Endothelial cell of umbilical vein (primary cell): ENCODE data around the gene ERMAP. TPM values are rescaled to one million over a fixed set of nuclear protein-coding genes. Genes with fewer than 3 reads are reported as not detected.

Experiments used
- BruUV-seq: library from RNA; stranded (reverse); fragments of 400-500 nt; replicated peaks from 2 replicates; lab custom pipeline; 2021; lab: Mats Ljungman, UMichigan
- CTCF ChIA-PET: fragments of 300-600, 350-600 bp; sonication (Branson Sonifier 250); formaldehyde crosslinking; loops from one replicate; lab custom pipeline; 2021; ENCODE audit warnings: antibody characterized with exemption, inconsistent platforms; lab: Charles Lee
- POLR2A ChIA-PET: fragments of 300-600, 350-600 bp; sonication (Branson Sonifier 250); formaldehyde crosslinking; loops from one replicate; lab custom pipeline; 2021; ENCODE audit warnings: antibody characterized with exemption, inconsistent platforms; lab: Charles Lee
- DNase-seq: peaks from one replicate; pipeline ENCODE4 v3.0.0-alpha.2; 2011; ENCODE audit warnings: low read depth, low spot score
- FAIRE-seq: peaks from 2 replicates; lab custom pipeline; 2011; peaks lifted over from hg19 to GRCh38; lab: Jason Lieb, UNC
- H2AFZ ChIP-seq: 2 replicates; pipeline ENCODE4 v1.6.0; 2012; ENCODE audit warnings: low read depth, low read length, control low read depth, inconsistent platforms
- H3K27ac ChIP-seq: 2 replicates; pipeline ENCODE4 v1.5.1; 2011; ENCODE audit warnings: low read depth, mild to moderate bottlenecking, control low read depth, low read length, moderate library complexity; ENCODE audit not compliant: insufficient read depth
- H3K27me3 ChIP-seq, 2 experiments: 2 replicates each; pipeline versions ENCODE4 v1.6.0 to v1.6.1; 2011; ENCODE audit warnings: low read length in 2 of 2, mixed read lengths in 1 of 2; ENCODE audit not compliant: control insufficient read depth in 2 of 2, insufficient read depth in 2 of 2
- H3K36me3 ChIP-seq, 2 experiments: 2 replicates in 1 of 2; 3 replicates in 1 of 2; pipeline ENCODE4 v1.5.1; 2011; ENCODE audit warnings: low read length in 2 of 2, mild to moderate bottlenecking in 1 of 2, moderate library complexity in 1 of 2; ENCODE audit not compliant: control insufficient read depth in 2 of 2, insufficient read depth in 2 of 2; ENCODE audit errors: extremely low read depth in 1 of 2
- H3K4me1 ChIP-seq: 3 replicates; pipeline ENCODE4 v1.5.1; 2011; ENCODE audit warnings: mild to moderate bottlenecking, low read length; ENCODE audit not compliant: control insufficient read depth, insufficient read depth; ENCODE audit errors: extremely low read depth
- H3K4me2 ChIP-seq: 2 replicates; pipeline ENCODE4 v1.6.1; 2011; ENCODE audit warnings: low read length, control low read depth, mixed read lengths; ENCODE audit not compliant: insufficient read depth
- H3K4me3 ChIP-seq, 3 experiments: fragments of 200-600 bp in 1 of 3; sonication (generic), shearing (Covaris generic) in 1 of 3; replicated peaks in 1 of 3; 2 replicates each; pipeline ENCODE4 v1.5.1; 2011 to 2016; ENCODE audit warnings: control low read depth in 3 of 3, low read length in 3 of 3, mild to moderate bottlenecking in 2 of 3, inconsistent platforms in 1 of 3, low read depth in 1 of 3, moderate library complexity in 1 of 3; ENCODE audit not compliant: insufficient read depth in 1 of 3
- H3K79me2 ChIP-seq: 2 replicates; pipeline ENCODE4 v1.6.0; 2012; ENCODE audit warnings: low read length, inconsistent platforms; ENCODE audit not compliant: control insufficient read depth, insufficient read depth
- H3K9ac ChIP-seq: replicated peaks from 2 replicates; pipeline ENCODE3; 2011; ENCODE audit warnings: low read length, control low read depth; ENCODE audit not compliant: insufficient read depth; ENCODE audit errors: extremely low read depth
- H3K9me1 ChIP-seq: replicated peaks from 3 replicates; pipeline ENCODE4 v1.6.0; 2011; ENCODE audit warnings: mild to moderate bottlenecking, low read length; ENCODE audit not compliant: control insufficient read depth, insufficient read depth; ENCODE audit errors: extremely low read depth
- H3K9me3 ChIP-seq: replicated peaks from 2 replicates; pipeline ENCODE4 v1.5.1; 2012; ENCODE audit warnings: low read length, inconsistent platforms; ENCODE audit not compliant: control insufficient read depth, insufficient read depth
- H4K20me1 ChIP-seq: replicated peaks from 2 replicates; pipeline ENCODE3; 2011; ENCODE audit warnings: mild to moderate bottlenecking, low read length; ENCODE audit not compliant: control insufficient read depth, insufficient read depth; ENCODE audit errors: extremely low read depth
- CTCF ChIP-seq, 2 donors: IDR thresholded peaks; 1 replicate in 1 of 2; 2 replicates in 1 of 2; pipeline ENCODE4 v1.5.1; 2011; ENCODE audit warnings: low read length in 2 of 2, mild to moderate bottlenecking in 2 of 2, moderate library complexity in 2 of 2, control low read depth in 1 of 2, inconsistent platforms in 1 of 2, low read depth in 1 of 2; ENCODE audit not compliant: insufficient read depth in 1 of 2; ENCODE audit errors: extremely low read depth in 1 of 2
- EZH2 ChIP-seq: IDR thresholded peaks from 2 replicates; pipeline ENCODE4 v1.6.1; 2012; ENCODE audit warnings: borderline replicate concordance, low read depth, mild to moderate bottlenecking, moderate library complexity, low read length, inconsistent platforms; ENCODE audit not compliant: severe bottlenecking
- FOS ChIP-seq: IDR thresholded peaks from 2 replicates; pipeline ENCODE4 v1.6.1; 2011; ENCODE audit warnings: mild to moderate bottlenecking, low read length, moderate library complexity, borderline replicate concordance; ENCODE audit not compliant: insufficient read depth
- GATA2 ChIP-seq: IDR thresholded peaks from 2 replicates; pipeline ENCODE4 v1.7.0; 2011; ENCODE audit warnings: low read depth, mild to moderate bottlenecking, moderate library complexity, mixed read lengths, low read length; ENCODE audit not compliant: insufficient read length, insufficient read depth
- JUN ChIP-seq: IDR thresholded peaks from 2 replicates; pipeline ENCODE4 v1.6.1; 2011; ENCODE audit warnings: borderline replicate concordance, low read depth; ENCODE audit not compliant: insufficient read length, insufficient read depth
- MYC ChIP-seq: IDR thresholded peaks from one replicate; pipeline ENCODE4 v1.6.1; 2011; ENCODE audit warnings: mild to moderate bottlenecking, low read depth, low read length
- POLR2A ChIP-seq: IDR thresholded peaks from 2 replicates; pipeline ENCODE4 v1.6.1; 2012; ENCODE audit warnings: low read depth, mild to moderate bottlenecking, control low read depth, low read length
- POLR2AphosphoS5 ChIP-seq: IDR thresholded peaks from 2 replicates; pipeline ENCODE4 v1.6.1; 2012; ENCODE audit warnings: low read depth, mild to moderate bottlenecking, control low read depth, low read length, moderate library complexity; ENCODE audit not compliant: insufficient read depth
- dilution Hi-C: fragments of 300-500 bp; cut with MboI; formaldehyde crosslinking; loops from one replicate; pipeline ENCODE4 v1.15.0; 2019; ENCODE audit warnings: low sequenced_read_pairs; ENCODE audit not compliant: extremely low pct_ligation_motif_present
- intact Hi-C: fragments of 100-400 bp; cut with micrococcal nuclease; formaldehyde crosslinking; loops from one replicate; pipeline ENCODE4 v1.10.0; 2022
- polyA plus RNA-seq, 4 experiments: library from polyadenylated mRNA; depleted of rRNA in 3 of 4; stranded (reverse) in 3 of 4; unstranded in 1 of 4; fragments of >200 nt; gene quantifications; 2 replicates each; pipeline versions ENCODE4 v1.2.1 to v1.2.3, GENCODE V29; 2011 to 2012; ENCODE audit warnings: missing spikeins in 1 of 4
- total RNA-seq: library from RNA; stranded (reverse); gene quantifications from 2 replicates; pipeline ENCODE4 v1.2.3, GENCODE V29; 2021
- TF ChIP-seq, protein P1 (sequence below): IDR thresholded peaks from 2 replicates; pipeline ENCODE4 v1.6.1; 2011; ENCODE audit not compliant: insufficient read depth, insufficient read length

The ERMAP gene
- total and polyA plus RNA-seq, 2 donors (not counting 3 experiments of a cell fraction or from before 2014, with no cell fraction given): 7.8 to 8.6 TPM

DNA sequence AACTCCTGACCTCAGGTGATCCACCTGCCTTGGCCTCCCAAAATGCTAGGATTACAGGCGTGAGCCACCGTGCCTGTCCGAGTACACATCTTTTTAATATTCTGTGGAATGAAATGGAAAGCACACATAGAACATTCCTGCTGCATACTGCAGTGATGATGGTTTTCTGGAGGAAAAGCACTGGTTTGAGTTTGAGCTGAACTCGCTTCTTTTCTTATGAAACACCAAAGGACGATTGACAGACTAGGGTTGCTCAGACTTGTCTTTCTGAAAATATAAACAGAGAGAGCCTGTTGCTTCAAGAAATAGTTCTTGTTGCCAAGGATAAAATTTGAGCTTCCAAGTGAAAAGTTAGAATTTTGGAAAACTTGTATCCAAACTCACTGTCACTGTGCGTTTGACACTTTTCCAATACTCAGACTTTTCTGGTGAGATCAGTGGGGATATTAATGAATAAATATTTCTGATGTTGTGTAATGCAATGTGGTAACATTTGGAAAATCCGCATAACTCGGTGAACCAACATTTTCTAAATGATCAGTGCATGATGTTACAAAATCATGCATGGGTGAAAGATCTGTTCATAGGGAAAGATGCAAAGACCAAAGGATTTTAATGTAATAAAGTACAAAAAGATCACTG lies 15.0 kb upstream of the ERMAP start:
- peaks cover 0 to 8% of the 10 kb centered on the region in 2 experiments for H3K27me3 ChIP-seq
- no peaks in the 10 kb centered on the region for H4K20me1 ChIP-seq
- ChIA-PET POLR2A (no interaction called here), CTCF (no interaction called here)
- no peak overlapping the region for H3K9ac ChIP-seq
- H3K27ac ChIP-seq: no peak overlapping the region
- H3K36me3 ChIP-seq: no peaks in the 10 kb centered on the region
- H2AFZ ChIP-seq: no peak overlapping the region
- dilution Hi-C loops (no loop called here), intact Hi-C loops (no loop called here)
- no peaks in the 10 kb centered on the region for H3K4me1 ChIP-seq
- DNase-seq: no peak
- H3K79me2 ChIP-seq: no peaks in the 10 kb centered on the region
- no peak for TF ChIP-seq GATA2
- no peak for TF ChIP-seq POLR2AphosphoS5
- TF ChIP-seq, protein P1, sequence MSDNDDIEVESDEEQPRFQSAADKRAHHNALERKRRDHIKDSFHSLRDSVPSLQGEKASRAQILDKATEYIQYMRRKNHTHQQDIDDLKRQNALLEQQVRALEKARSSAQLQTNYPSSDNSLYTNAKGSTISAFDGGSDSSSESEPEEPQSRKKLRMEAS: no peak
- no peak for TF ChIP-seq POLR2A
- TF ChIP-seq MYC: no peak
- TF ChIP-seq CTCF (IDR thresholded peaks at IDR 0.05; ENCODE audit: extremely low read depth in 1 of 2, insufficient read depth in 1 of 2, low read depth in 1 of 2, low read length in 2 of 2): no peak
- TF ChIP-seq JUN: no peak
- TF ChIP-seq FOS: no peak
- TF ChIP-seq EZH2: no peak
- no peak overlapping the region for H3K4me2 ChIP-seq
- no TSS peak for BruUV-seq
- no peak for FAIRE-seq
- no peaks in the 10 kb centered on the region for H3K9me3 ChIP-seq
- no peaks in the 10 kb centered on the region for H3K9me1 ChIP-seq
- no peak overlapping the region for H3K4me3 ChIP-seq
